HepG2 (cell line): ENCODE data around the gene GSS. TPM values are rescaled to one million over a fixed set of nuclear protein-coding genes. Genes with fewer than 3 reads are reported as not detected.

Experiments used
- ATF1 ChIP-seq: IDR thresholded peaks from 2 replicates; pipeline ENCODE4 v1.6.1; 2016; ENCODE audit warnings: mild to moderate bottlenecking, control low read depth
- GATAD2A ChIP-seq: IDR thresholded peaks from 2 replicates; pipeline ENCODE4 v1.6.1; 2016
- KAT2B ChIP-seq: fragments of 150-350 bp; IDR thresholded peaks from 2 replicates; pipeline ENCODE4 v1.6.1; 2014; ENCODE audit warnings: low read depth, low read length, borderline replicate concordance
- NCOA5 ChIP-seq: sonication (generic); formaldehyde crosslinking; IDR thresholded peaks from 2 replicates; pipeline ENCODE4 v1.4.0; 2020; ENCODE audit warnings: missing genetic modification reagents
- NFATC3 ChIP-seq: sonication (generic); formaldehyde crosslinking; IDR thresholded peaks from 2 replicates; pipeline ENCODE4 v1.5.1; 2020; ENCODE audit warnings: mild to moderate bottlenecking, missing genetic modification reagents
- NFE2L1 ChIP-seq: sonication (generic); formaldehyde crosslinking; IDR thresholded peaks from 2 replicates; pipeline ENCODE4 v1.4.0; 2020; ENCODE audit warnings: missing genetic modification reagents, mild to moderate bottlenecking, borderline replicate concordance
- RFXANK ChIP-seq: IDR thresholded peaks from 2 replicates; pipeline ENCODE4 v1.6.1; 2016
- ZNF253 ChIP-seq: sonication (generic); formaldehyde crosslinking; IDR thresholded peaks from 2 replicates; pipeline ENCODE4 v1.8.0; 2022; ENCODE audit warnings: mild to moderate bottlenecking, missing genetic modification reagents, borderline replicate concordance
- ZNF768 ChIP-seq: sonication (generic); formaldehyde crosslinking; IDR thresholded peaks from 2 replicates; pipeline ENCODE4 v1.4.0; 2020; ENCODE audit warnings: missing genetic modification reagents
- polyA plus RNA-seq, 8 experiments: library from polyadenylated mRNA; depleted of rRNA in 3 of 8; stranded (reverse) in 7 of 8; unstranded in 1 of 8; fragments of >200 nt; fragmentation: Illumina TruSeq in 4 of 8; extraction: Trizol in 4 of 8; gene quantifications; 2 replicates each; pipeline versions ENCODE4 v1.2.1 to v1.2.3, GENCODE V29; 2011 to 2016; ENCODE audit warnings: low read depth in 4 of 8, missing spikeins in 1 of 8, mixed read lengths in 1 of 8; ENCODE audit not compliant: insufficient read depth in 1 of 8
- total RNA-seq, 5 experiments: library from RNA; depleted of rRNA; stranded (reverse); fragments of >200 nt; fragmentation: Illumina TruSeq; extraction: Trizol; gene quantifications; 2 replicates each; pipeline ENCODE4 v1.2.3, GENCODE V29; 2016; ENCODE audit warnings: low read depth in 1 of 5
- TF ChIP-seq, protein P1 (sequence below): IDR thresholded peaks from 2 replicates; pipeline ENCODE4 v1.6.1; 2018; ENCODE audit warnings: missing genetic modification reagents, mild to moderate bottlenecking, missing compliant biosample characterization
- TF ChIP-seq, protein P2 (sequence below): sonication (generic); formaldehyde crosslinking; conservative IDR thresholded peaks from 2 replicates; pipeline ENCODE4 v1.8.0; 2022; ENCODE audit warnings: low read depth, missing genetic modification reagents
- TF ChIP-seq, protein P3 (sequence below): sonication (generic); formaldehyde crosslinking; IDR thresholded peaks from 2 replicates; pipeline ENCODE4 v1.4.0; 2020; ENCODE audit warnings: missing genetic modification reagents
- TF ChIP-seq, protein P4 (sequence below): sonication (generic); formaldehyde crosslinking; IDR thresholded peaks from 2 replicates; pipeline ENCODE4 v1.5.0; 2020; ENCODE audit warnings: missing genetic modification reagents
- TF ChIP-seq, protein P5 (sequence below): sonication (generic); formaldehyde crosslinking; IDR thresholded peaks from 2 replicates; pipeline ENCODE4 v1.8.1; 2023; ENCODE audit warnings: mild to moderate bottlenecking, missing genetic modification reagents
- TF ChIP-seq, protein P6 (sequence below): sonication (generic); formaldehyde crosslinking; IDR thresholded peaks from 2 replicates; pipeline ENCODE4 v1.4.0; 2020; ENCODE audit warnings: missing genetic modification reagents, mild to moderate bottlenecking, borderline replicate concordance

Gene GSS
- total and polyA plus RNA-seq, 2 of the 13 experiments (the other 11 are each of a cell fraction or from before 2014, with no cell fraction given) = 80.1 to 102 TPM

DNA sequence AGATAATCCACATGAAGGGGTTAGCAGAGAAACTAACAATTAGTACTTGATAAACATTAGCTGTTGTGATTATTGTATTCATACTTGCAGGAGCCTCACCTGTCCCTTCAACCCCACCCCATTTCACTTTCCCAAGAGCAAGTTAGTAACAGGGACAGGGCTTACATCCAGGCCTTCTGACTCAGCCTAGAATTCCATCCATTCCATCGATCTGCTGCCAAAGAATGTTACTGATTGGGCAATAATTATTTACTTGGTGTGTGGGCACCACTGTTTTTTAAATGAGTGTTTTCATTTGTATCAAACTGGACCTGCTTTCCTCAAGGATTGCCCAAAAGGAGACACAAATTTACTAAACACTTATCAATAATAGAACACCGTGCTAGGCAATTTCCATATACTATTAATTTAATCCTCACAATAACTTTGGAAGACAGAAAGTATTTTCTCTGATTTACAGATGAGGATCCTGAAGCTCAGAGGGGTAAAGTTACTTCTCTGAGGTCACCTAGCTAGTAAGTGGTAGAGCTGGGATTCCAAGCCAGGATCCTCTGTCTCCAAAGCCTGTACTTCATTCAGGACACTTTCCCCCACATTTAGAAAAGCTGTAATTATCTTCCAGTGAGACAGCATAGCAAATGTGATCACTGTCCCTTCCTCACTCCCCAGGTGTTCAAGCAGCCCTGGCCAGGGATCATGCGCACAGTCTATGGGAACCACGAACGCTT is 32.8 kb downstream of the GSS start (continued):
- TF ChIP-seq, protein P1, sequence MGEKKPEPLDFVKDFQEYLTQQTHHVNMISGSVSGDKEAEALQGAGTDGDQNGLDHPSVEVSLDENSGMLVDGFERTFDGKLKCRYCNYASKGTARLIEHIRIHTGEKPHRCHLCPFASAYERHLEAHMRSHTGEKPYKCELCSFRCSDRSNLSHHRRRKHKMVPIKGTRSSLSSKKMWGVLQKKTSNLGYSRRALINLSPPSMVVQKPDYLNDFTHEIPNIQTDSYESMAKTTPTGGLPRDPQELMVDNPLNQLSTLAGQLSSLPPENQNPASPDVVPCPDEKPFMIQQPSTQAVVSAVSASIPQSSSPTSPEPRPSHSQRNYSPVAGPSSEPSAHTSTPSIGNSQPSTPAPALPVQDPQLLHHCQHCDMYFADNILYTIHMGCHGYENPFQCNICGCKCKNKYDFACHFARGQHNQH (CRISPR knock-in tag) = no peak
- TF ChIP-seq ZNF768 (CRISPR knock-in tag) (no peak), KAT2B (no peak), GATAD2A (CRISPR knock-in tag) (0 out of 2 replicates have a peak, but pooled peaks have one; percentile 43), ZNF253 (CRISPR knock-in tag) (no peak), RFXANK (CRISPR knock-in tag) (no peak), NFATC3 (CRISPR knock-in tag) (no peak), ATF1 (no peak), NCOA5 (CRISPR knock-in tag) (no peak), NFE2L1 (no peak)
- TF ChIP-seq, protein P2, sequence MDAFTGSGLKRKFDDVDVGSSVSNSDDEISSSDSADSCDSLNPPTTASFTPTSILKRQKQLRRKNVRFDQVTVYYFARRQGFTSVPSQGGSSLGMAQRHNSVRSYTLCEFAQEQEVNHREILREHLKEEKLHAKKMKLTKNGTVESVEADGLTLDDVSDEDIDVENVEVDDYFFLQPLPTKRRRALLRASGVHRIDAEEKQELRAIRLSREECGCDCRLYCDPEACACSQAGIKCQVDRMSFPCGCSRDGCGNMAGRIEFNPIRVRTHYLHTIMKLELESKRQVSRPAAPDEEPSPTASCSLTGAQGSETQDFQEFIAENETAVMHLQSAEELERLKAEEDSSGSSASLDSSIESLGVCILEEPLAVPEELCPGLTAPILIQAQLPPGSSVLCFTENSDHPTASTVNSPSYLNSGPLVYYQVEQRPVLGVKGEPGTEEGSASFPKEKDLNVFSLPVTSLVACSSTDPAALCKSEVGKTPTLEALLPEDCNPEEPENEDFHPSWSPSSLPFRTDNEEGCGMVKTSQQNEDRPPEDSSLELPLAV (CRISPR knock-in tag) = no peak
- TF ChIP-seq, protein P3, sequence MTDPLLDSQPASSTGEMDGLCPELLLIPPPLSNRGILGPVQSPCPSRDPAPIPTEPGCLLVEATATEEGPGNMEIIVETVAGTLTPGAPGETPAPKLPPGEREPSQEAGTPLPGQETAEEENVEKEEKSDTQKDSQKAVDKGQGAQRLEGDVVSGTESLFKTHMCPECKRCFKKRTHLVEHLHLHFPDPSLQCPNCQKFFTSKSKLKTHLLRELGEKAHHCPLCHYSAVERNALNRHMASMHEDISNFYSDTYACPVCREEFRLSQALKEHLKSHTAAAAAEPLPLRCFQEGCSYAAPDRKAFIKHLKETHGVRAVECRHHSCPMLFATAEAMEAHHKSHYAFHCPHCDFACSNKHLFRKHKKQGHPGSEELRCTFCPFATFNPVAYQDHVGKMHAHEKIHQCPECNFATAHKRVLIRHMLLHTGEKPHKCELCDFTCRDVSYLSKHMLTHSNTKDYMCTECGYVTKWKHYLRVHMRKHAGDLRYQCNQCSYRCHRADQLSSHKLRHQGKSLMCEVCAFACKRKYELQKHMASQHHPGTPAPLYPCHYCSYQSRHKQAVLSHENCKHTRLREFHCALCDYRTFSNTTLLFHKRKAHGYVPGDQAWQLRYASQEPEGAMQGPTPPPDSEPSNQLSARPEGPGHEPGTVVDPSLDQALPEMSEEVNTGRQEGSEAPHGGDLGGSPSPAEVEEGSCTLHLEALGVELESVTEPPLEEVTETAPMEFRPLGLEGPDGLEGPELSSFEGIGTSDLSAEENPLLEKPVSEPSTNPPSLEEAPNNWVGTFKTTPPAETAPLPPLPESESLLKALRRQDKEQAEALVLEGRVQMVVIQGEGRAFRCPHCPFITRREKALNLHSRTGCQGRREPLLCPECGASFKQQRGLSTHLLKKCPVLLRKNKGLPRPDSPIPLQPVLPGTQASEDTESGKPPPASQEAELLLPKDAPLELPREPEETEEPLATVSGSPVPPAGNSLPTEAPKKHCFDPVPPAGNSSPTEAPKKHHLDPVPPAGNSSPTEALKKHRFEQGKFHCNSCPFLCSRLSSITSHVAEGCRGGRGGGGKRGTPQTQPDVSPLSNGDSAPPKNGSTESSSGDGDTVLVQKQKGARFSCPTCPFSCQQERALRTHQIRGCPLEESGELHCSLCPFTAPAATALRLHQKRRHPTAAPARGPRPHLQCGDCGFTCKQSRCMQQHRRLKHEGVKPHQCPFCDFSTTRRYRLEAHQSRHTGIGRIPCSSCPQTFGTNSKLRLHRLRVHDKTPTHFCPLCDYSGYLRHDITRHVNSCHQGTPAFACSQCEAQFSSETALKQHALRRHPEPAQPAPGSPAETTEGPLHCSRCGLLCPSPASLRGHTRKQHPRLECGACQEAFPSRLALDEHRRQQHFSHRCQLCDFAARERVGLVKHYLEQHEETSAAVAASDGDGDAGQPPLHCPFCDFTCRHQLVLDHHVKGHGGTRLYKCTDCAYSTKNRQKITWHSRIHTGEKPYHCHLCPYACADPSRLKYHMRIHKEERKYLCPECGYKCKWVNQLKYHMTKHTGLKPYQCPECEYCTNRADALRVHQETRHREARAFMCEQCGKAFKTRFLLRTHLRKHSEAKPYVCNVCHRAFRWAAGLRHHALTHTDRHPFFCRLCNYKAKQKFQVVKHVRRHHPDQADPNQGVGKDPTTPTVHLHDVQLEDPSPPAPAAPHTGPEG = no peak
- TF ChIP-seq, protein P4, sequence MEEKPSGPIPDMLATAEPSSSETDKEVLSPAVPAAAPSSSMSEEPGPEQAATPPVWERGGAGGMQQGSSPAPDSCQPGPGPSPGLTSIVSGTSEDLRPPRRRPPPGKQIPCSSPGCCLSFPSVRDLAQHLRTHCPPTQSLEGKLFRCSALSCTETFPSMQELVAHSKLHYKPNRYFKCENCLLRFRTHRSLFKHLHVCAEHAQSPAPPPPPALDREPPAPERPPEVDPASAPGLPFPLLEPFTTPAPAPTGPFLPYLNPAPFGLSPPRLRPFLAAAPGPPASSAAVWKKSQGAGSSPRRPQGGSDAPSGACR (CRISPR knock-in tag) = 0 out of 2 replicates have a peak, but pooled peaks have one; percentile 39
- TF ChIP-seq, protein P5, sequence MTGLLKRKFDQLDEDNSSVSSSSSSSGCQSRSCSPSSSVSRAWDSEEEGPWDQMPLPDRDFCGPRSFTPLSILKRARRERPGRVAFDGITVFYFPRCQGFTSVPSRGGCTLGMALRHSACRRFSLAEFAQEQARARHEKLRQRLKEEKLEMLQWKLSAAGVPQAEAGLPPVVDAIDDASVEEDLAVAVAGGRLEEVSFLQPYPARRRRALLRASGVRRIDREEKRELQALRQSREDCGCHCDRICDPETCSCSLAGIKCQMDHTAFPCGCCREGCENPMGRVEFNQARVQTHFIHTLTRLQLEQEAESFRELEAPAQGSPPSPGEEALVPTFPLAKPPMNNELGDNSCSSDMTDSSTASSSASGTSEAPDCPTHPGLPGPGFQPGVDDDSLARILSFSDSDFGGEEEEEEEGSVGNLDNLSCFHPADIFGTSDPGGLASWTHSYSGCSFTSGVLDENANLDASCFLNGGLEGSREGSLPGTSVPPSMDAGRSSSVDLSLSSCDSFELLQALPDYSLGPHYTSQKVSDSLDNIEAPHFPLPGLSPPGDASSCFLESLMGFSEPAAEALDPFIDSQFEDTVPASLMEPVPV (CRISPR knock-in tag) = no peak
- TF ChIP-seq, protein P6, sequence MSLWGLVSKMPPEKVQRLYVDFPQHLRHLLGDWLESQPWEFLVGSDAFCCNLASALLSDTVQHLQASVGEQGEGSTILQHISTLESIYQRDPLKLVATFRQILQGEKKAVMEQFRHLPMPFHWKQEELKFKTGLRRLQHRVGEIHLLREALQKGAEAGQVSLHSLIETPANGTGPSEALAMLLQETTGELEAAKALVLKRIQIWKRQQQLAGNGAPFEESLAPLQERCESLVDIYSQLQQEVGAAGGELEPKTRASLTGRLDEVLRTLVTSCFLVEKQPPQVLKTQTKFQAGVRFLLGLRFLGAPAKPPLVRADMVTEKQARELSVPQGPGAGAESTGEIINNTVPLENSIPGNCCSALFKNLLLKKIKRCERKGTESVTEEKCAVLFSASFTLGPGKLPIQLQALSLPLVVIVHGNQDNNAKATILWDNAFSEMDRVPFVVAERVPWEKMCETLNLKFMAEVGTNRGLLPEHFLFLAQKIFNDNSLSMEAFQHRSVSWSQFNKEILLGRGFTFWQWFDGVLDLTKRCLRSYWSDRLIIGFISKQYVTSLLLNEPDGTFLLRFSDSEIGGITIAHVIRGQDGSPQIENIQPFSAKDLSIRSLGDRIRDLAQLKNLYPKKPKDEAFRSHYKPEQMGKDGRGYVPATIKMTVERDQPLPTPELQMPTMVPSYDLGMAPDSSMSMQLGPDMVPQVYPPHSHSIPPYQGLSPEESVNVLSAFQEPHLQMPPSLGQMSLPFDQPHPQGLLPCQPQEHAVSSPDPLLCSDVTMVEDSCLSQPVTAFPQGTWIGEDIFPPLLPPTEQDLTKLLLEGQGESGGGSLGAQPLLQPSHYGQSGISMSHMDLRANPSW (CRISPR knock-in tag) = no peak
